GM18526 (cell line): Measurements from ENCODE around the gene RAB3A.

Experiments used
- POLR2A ChIP-seq: IDR thresholded peaks from 3 replicates; pipeline ENCODE4 v1.6.1; 2011; ENCODE audit not compliant: insufficient read length; ENCODE audit errors: extremely low read depth

The RAB3A gene

DNA sequence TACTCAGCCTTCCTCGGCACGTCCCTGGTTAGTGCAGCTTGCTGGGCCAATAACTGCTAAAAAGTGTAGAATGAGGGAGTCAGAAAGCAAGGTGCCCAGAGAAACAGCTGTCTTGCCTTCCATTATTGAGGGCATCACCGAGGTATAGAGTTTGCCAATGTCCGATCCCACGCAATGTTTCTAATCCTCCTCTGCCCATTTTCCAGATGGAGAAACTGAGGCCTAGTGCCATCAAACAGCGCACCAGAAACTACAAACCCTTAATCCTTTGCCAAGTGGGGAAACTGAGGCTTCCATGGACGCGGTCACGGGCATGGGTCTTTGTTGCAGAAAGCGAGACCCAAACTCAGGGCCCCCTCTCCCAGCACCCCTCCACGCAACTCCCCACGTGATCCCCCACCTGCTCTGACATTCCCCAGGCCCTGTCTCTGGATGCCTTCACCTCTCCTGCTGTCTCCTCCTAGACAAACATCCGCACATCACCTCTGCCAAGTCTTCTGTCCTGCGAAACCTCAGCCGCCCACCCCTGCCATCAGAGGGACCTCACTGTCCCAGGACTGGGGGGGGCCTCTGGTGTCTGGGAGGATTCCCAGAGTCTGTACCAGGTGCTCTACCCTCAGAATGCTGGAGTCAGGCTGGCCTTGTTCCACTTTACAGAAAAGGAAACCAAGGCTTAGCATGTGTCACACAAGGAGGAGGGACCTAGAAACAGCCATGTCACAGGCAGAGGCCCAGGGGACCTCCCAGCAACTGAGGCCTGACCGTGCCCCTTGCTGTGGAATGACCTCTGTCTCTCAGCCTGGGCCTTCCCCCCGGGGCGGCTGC lies 23.3 kb upstream of the RAB3A start:
- TF ChIP-seq POLR2A = no peak

DNA sequence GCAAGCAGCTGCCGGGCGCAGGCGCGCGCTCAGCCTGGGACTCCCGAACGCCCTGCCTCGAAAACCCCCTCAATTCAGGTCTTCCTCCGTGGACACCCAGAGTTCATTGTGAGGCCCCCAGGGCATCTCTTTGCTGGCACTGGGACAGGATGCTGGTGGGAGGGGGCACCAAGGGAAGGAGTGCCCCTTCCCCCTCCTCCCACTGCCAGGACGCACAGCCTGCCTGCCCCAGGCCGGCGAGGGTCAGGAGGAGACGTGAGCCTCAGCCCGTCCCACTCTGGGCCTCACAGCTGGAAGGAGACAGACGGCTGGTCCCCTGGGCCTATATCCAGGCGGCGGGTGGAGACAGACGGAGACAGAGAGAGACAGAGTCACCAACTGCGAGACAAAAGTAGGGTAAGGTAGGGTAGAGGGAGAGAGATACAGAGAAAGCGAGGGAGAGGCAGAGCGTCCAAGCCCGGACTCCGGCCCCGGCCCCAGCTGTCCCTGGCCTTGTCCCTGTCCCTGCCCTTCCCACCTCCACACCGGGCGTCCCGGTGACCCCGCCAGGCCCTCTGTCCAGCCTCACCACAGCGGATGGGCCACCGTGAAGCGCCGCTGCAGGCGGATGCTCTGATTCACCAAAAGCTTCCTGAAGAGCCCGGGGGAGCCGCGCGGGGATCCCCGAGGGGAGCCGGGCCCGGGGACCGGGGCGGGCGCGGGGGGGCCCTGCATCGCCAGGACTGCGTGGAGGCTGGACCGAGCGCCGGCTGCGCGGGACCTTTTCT lies 22.0 kb upstream of the RAB3A start, which contains the start of gene PDE4C:
PDE4C (minus strand) TSS at position 737 of the 767 bp plus-strand sequence; CDS start at position 714, 23 bp downstream.
- no peak for TF ChIP-seq POLR2A

DNA sequence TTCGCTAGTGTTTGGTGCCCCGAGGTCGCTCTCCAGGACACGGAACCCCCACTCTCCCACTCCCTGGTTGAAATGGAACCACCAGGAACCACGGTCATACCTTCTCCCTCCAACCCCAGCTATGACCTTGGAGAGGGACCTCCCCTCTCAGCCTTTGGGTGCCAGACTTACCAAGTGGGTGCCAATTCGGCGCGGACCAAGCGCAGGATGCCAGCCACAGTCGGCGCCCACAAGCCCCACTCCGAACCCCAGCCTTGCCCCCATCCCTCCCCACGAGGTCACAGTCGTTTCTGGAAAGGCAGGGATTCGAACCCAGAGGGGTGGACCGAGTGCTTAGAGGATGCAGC lies 21.5 kb upstream of the RAB3A start:
- TF ChIP-seq POLR2A = no peak

DNA sequence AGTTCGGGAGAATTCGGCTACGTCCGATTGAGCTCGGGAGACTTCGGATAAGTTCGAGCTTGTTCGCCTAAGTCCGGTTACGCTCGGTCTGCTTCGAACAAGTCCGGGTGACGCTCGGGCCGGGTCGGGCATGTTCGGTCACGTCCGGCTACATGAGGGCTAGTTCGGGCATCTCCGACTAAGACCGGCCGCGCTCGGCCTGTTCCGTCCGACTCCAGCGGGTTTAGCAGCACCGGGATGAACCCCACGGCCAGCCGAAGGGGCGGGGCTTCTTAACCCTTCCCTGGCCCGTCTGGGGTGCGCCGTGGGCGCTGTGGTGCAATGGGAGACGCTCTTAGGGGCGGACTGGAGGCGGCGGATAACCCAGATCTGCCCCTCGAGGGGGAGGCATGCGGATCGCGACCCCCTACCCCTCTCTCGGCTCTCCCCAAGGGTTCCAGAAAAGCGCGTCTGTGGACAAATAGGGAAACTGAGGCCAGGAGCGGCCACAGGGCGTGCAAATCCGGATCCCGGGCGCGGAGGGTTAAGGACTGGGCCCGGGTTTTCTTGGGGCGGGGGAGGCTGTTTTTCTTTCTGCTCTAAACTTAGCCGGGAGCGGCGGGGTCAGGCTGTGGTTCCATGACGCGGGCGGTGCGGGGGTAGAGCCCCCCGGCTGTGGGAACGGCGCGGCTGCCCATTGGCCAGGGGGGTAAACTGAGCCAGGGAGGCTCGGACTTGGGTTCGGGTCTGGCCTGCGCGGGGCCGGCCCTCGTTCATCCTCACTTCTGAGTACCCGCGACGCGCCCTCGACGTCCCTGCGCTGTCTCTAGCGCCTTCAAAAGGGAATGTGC lies 20.9 kb upstream of the RAB3A start:
- no peak for TF ChIP-seq POLR2A

DNA sequence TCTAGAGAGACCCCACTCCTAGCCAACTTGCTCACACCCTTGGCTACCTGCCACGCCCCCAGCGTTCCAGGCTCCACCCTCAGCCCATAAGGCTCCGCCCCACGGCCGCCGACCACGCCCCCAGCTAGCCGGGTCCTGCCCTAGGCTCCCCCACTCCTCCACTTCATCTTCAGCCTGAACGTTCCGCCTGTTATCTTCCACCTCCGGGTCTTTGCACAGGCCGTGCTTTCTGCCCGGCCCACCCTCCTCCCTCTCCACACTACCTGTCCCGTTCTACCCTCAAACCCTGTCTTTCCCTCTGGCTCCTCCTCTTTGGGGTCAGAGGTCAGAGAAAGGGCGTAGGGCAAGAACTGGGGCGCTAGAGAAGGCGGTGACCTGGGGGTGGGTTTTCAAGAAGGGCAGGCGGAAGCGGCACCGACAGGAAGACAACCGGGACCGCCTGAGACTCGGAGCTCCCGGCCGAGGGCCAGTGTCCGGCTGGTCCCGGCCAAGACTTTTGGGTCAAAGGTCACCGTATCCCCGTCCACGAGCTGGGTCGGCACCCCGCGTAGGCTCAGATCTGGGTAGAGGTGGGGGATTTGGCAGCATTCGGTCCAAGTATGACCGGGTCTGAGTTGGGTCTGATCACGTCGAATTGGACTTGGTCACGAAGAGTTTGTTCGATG lies 20.1 kb upstream of the RAB3A start:
- no peak for TF ChIP-seq POLR2A

DNA sequence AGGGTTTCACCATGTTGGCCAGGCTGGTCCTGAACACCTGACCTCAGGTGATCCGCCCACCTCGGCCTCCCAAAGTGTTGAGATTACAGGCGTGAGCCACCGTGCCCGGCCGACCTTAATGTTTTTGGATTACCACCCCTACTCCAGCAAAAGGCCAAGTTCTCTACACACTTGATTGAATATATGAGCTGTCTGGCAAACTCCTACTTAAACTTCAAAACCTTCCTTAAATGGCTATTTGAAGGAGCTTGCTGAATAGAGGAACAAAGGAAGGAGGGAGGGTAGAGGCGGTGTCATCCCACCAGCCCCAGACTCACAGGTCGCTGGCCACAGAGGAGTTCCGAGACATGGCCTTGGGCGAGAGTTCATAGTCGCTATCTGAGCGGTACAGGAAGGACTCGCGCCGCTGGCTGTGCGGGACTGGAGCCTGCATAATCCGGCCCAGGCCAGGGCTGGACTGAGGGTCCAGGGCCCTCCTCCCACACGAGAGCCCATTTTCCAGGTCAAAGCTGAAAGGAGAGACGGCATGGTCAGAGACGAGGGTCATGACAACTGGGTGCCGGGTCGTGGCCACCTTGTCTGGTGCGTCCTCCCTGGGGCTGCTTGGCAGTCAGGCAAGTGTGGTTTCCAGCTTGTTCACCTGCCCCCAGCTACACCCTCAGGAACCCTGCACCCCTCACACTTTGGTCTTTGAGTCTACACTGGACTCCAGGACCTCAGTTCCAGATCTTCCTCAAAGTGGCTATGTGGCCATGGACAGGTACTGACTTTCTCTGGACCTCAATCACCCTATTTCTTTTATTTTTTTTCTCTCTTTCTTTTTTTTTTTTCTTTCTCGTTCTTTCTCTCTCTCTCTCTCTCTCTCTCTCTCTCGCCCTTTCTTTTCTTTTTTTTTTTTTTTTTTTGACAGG lies 18.2 kb upstream of the RAB3A start:
- TF ChIP-seq POLR2A = no peak

DNA sequence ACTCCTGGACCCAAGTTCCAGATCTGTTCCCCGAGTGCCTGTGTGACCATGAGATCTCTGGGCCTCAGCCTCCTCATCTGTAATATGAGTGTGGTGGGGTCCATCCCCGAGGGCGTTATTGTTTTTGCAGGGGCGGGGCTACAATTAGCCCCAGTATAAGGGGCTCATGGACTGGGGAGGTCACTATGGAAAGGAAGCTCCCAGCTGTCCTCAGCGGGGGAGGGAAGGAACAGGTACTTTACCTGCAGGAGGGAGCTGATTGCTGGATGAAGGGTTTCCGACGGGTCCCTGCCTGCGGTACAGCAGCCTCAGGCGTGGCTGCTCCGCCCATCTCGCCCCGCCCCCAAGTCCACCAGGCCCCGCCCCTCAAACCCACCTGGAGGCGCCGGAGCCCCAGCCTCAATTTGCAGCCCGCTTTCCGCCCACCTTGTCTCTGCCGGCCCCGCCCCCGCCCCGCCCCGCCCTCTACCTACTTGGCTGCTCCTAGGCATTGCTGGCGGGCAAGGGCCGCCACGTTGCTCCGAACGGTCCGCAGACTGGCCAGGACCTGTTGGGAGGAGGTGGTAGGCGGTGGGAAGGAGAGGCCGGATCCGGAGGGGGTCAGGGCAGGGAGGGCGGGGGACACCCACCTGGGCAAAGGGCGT lies 16.9 kb upstream of the RAB3A start:
- TF ChIP-seq POLR2A = no peak

DNA sequence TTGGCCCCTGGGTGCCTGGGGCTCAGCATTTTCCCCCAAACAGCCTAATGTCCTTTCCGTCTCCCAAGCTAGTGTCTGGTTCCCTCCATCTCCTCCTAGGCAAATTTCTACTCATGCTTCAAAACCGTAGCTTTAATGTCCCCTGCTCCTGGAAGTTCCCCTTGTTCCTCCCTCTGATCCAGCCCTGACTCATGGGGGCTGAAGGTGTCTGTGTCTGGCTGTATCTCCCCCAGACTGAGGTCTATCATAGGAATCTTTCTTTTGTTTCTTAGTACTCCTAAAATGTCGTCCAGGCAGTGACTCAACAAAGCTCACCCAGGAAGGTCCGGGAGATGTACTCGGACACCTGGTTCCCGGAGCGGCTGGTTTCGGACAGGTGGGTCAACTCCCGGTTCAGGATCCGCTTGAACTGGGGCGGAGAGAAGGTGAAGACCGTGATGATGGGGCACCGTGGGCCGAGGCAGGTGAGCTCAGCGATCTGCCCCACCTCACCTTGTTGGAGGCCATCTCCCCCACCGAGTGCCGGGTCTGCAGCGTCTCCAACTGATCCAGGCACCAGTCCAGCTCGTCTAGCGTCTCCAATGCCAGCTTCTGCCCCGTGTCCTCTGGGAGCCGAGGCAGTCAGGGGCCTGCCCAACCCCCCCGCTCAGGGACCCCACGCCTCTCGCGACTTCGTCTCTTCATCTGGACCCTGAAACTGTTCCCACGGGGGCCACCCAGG lies 16.2 kb upstream of the RAB3A start:
- no peak for TF ChIP-seq POLR2A

DNA sequence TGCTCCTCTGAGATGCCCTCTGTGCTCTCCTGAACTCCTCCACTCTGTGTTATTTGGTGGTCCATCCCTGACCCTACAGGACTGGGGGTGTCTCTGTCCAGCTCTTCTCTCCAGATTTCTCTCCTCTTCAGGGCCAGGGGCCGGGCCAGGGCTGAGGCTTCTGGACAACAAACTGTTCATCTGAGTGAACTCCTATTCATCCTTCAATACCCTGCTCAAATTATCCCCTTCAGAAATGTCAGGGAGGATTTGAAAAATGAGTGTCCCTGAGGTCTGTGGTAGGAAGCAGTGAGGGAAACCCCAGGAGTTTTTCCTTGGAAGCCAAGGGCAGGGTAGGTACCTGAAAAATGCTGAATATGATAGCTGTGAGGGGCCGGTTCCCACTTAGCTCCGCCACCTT lies 14.8 kb upstream of the RAB3A start:
- TF ChIP-seq POLR2A = no peak

DNA sequence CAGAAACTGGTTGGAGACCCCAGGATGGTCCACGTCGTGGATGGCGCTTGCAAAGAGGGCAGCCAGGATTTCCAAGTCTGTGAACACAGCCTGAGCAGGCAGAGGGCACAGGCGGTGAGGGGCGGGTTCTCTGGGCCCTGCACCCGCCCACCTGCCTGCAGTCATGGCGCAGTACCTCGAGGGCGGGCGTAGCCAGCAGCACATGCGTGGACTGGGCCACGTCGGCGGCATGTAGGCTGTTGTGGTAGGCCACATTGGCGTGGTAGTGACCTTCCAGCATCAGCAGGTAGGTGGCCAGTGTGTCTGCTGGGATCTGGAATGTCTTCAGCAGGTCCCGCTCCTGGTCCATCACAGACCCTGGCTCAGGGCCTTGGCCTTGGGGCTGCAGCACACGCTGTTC lies 14.3 kb upstream of the RAB3A start:
- no peak for TF ChIP-seq POLR2A

DNA sequence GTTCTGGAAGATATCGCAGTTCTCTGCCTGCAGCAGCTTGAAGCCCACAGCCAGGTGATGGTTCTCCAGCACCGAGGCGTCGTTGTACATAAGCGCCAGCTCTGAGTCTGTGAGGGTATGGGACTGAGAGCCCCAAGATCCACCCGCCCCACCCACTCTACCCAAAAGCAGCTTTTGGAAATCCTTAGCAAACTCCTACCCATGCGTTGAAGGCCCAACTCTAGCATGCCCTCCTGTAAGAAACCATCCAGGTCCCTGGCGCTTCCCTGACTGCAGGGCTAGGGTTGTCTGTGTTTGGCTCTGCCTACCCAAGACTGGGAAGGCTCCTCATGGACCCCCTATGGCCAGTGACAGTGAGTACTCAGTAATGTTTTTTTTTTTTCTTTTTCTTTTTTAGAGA lies 12.9 kb upstream of the RAB3A start:
- TF ChIP-seq POLR2A = no peak

DNA sequence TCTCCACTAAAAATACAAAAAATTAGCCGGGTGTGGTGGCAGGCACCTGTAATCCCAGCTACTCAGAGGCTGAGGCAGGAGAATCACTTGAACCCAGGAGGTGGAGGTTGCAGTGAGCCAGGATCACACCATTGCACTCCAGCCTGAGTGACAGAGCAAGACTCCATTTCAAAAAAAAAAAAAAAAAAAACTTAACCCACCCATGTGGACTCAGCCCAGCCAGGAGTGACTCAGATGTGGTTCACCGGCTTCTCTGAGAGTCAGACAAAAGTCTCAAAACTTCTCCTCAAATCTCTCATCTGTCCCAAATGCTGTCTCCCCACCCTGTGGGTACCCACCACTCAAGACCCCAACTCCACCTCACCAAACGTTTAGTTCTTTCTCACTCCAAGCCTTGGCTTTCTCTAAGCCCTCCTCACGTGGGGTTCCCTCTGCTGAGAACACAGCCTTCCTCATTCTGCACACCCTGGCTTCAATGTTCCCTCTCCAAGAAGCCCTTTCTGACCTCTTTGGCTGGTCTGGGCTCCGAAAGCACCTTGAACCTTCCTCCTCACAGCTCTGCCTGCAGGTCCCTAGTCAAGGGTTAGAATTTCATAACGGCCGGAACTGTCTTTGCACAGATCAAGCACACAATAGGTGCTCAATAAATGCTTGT lies 11.1 kb upstream of the RAB3A start:
- TF ChIP-seq POLR2A = no peak
